CD4-positive, alpha-beta T cell treated with Interleukin-6 at 100 ng/mL for 8 hours (primary cell): ENCODE data around the gene TNS1.

ENCODE experiments used
- DNase-seq: peaks from one replicate; pipeline ENCODE4 v3.0.0-alpha.2; 2020; ENCODE audit warnings: mixed read lengths, low spot score

Gene TNS1

DNA sequence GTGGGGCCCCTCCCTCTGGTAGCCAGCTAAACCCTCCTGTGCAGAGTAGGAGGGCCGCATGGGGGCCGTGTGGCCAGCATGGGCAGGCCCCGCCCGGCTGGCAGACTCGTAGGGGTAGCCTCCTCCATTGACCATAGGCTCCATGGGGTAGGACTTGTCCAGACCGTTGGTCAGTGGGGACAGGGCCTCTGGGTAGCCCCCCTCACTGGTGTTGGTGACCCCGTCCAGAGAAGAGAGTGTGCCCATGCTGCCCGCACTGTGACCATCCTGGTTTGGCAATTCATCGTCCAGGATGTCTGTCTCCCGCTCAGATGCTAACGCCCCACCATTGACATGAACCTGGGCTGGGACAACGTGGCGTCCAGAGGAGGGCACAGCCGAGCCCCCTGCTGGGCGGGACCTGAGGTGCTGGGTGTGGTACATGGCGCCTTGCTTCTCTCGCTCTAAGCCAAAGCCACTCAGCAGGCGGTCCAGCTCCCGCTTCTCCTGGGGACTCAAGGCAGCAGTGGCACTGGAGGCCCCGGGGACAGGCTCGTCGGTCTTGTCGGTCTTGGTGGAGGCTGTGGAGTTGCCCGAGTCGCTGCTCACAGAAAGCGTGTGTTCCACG lies 154.3 kb downstream of the TNS1 start:
- DNase-seq = no peak

GRCh38 chr2:217847552-217848350 lies 155.0 kb downstream of the TNS1 start:
- no peak for DNase-seq

GRCh38 chr2:217847115-217847514 lies 155.7 kb downstream of the TNS1 start:
- DNase-seq = no peak

DNA sequence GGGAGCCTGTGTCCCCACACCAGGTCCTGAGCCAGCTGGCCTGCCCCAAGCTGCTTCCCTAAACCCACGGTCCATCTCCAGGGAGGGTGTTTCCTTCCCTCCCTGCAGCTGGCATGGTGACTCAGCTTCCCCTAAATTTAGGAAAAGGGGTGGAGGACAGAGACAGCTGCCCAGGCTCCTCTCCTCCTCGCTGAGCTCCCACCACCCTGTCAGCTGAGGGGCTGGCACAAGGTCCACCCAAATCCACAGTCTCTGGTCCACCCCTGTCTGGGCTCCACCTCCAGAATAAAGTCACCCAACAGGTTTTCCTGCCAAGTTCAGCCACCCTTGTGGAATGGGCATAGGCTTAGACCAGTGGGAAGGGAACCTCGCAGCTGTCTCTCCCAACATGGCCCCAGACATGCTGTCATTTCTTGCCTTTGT lies 156.5 kb downstream of the TNS1 start:
- no peak for DNase-seq

- DNase-seq = no peak
These were observed 157.5 kb downstream of the TNS1 start for GRCh38 chr2:217845301-217845700.

DNA sequence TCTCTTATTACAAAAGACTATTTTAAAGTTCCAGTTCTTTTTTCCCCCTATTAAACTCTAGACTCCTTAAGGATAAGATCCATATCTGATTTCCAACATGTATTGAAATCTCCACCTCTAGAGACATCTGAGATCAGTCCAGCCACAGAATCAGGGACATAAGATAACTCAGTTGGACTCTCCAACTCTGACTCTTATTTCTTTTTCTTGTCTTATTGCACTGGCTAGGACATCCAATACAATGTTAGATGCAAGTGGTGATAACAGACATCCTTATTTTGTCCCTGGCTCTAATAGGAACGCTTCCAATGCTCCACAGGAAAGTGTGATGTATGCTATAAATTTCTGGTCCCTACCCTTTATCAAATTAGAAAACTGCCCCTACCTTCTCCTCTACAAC lies 158.1 kb downstream of the TNS1 start:
- no peak for DNase-seq

DNA sequence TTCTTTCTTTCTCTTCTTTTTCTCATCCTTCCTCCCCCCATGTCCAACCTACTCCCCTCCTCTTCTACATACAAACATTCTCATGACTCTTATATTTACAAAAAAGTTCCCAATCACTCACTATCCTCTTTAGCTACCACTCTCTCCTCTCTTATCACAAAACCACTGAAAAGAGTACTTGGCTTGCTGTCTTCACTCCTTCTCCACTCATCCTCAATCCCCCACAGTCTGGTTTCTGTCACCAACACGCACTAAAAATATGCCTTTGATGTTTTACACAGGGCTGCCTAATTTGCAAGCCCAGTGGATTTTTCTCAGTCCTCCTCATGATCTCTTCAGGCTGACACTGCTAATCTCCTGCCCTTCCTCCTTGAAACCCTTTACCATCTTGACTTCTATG lies 159.5 kb downstream of the TNS1 start:
- no peak for DNase-seq

- DNase-seq = no peak
These were observed 160.8 kb downstream of the TNS1 start for GRCh38 chr2:217842017-217842416.

DNA sequence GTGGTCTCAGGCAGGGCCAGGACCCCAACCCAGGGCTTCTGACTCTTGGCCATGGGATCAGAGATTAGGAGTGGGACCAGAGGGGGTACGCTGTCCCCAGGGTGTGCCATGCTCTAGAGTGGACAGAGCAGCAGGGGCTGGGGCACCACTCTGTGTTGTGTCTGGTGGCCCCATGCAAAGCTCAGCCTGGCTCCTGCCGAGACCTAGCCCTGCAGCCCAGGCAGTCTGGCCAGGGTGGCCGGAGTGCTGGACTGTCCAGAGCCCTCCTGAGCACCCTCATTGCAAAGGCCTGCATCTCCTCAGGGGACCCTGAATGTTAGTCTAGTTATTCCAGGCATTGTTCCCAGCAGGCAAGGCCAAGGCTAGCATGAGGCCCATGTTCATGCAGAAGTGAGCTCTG lies 162.3 kb downstream of the TNS1 start:
- no peak for DNase-seq

DNA sequence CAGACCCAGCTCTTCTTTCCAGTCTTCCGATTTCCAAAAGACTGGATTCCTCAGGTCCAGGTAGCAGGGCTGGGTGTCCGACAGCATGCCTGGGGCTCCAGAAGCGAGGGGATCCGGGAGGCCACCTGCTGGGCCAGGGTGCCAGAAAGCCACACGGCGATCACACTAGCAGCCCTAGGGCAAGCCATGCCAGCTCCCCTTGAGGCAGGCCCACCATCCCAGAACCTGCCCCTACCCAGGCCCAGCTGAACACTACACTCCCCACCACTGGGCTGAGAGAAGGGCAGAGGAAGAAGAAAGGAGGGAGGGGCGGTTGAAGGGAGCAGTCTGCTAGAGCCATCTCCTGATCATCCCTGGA lies 163.1 kb downstream of the TNS1 start:
- DNase-seq = no peak

- no peak for DNase-seq
These were observed 163.6 kb downstream of the TNS1 start for GRCh38 chr2:217839073-217839749.

- no peak for DNase-seq
These were observed 164.4 kb downstream of the TNS1 start for GRCh38 chr2:217838409-217838831.

GRCh38 chr2:217837530-217837929 lies 165.3 kb downstream of the TNS1 start:
- no peak for DNase-seq

- no peak for DNase-seq
These were observed 165.8 kb downstream of the TNS1 start for GRCh38 chr2:217836901-217837491.

- DNase-seq = no peak
These were observed 166.6 kb downstream of the TNS1 start for GRCh38 chr2:217835931-217836891.

DNA sequence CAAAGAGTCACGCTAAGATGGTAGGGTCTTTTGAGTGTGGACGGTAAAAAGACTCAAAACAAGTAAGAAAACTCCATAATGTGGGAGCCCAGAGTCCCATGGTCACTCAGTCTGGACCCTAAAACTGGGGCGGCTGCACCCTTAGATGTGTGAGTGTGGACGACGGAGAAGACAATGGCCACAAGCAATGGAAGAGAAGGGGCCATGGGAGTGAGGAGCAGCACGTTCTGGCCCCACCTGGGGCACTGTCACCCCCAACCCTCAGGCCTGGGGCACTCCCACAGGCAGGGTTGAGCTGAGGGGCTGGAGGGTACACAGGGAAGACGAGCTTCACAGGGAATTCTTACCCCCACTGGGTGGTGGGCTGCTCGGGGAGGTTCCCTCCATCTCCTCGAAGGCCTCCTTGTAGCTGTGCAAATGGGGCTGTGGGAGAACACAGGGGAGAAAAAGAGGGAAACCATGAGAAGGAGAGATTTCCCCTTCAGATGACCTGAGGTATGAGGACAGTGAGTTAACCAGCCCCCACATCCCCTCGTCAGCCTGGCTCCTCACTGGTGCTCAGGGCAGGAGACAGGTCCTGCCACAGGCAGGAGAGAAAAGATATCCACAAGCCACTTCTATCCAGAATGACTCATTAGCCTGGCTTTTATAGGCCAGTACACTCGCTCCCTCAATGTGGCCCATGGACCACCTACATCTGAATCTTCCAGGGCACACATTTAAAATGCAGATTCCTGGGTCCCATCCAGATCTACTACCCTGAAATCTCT lies 167.9 kb downstream of the TNS1 start:
- no peak for DNase-seq

GRCh38 chr2:217834057-217834620 lies 168.7 kb downstream of the TNS1 start:
- no peak for DNase-seq

DNA sequence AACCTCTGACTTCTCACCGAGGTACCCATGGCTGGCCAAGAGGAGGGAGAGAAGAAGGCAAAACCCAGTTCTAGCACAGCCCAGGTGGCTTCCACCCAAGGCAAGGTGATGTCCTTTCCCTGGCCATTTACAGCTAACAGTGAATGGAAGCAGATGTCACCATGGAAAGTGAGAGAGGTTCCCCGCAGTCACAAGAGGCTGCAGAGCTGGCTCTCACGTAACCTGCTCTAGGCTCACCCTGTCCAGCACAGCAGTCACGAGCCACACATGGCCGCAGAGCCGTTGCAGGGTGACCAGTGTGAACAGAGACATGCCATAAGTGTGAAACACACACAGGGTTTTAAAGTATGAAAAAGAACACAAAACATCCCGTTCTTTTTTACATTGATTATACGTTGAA lies 169.4 kb downstream of the TNS1 start:
- DNase-seq = no peak

GRCh38 chr2:217832987-217833386 lies 169.8 kb downstream of the TNS1 start:
- DNase-seq = no peak

DNA sequence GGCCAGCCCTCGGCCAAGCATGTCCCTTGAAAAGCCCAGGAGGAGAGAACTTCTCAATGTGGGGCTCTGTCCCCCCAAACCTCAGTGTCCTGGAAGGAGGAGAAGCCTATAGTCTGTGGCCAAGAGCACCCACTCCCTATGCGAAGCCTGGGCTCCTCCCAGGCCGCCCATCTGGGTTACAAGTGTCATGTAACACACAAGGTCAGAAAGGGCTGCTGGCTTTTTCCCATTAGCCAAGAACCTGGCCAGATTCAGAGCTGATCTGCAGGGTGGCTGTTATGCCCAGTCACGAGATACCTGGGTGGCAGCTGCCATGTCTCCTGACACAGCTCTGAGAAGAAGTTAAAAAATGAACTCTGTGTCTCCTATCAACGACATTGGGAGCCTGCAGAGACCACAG lies 170.7 kb downstream of the TNS1 start:
- DNase-seq = no peak

- no peak for DNase-seq
These were observed 171.5 kb downstream of the TNS1 start for GRCh38 chr2:217831306-217831705.
